Ectodermal cell (in vitro differentiated cells): ENCODE measurements around the gene LRRC18. TPM values are rescaled to one million over a fixed set of nuclear protein-coding genes. Genes with fewer than 3 reads are reported as not detected.

Source experiments
- H3K27ac ChIP-seq: 2 replicates; pipeline ENCODE4 v1.7.0; 2013; ENCODE audit warnings: mild to moderate bottlenecking, low read depth, low read length; ENCODE audit not compliant: insufficient read depth, poor library complexity, severe bottlenecking
- H3K27me3 ChIP-seq: 2 replicates; pipeline ENCODE4 v1.7.0; 2013; ENCODE audit warnings: mild to moderate bottlenecking, low read length; ENCODE audit not compliant: insufficient read depth, control insufficient read depth, poor library complexity, severe bottlenecking
- H3K36me3 ChIP-seq: one replicate; pipeline ENCODE4 v1.7.0; 2013; ENCODE audit warnings: low read length; ENCODE audit not compliant: control insufficient read depth, insufficient read depth
- H3K4me1 ChIP-seq: one replicate; pipeline ENCODE4 v1.7.0; 2013; ENCODE audit warnings: low read length; ENCODE audit not compliant: control insufficient read depth, insufficient read depth
- H3K4me3 ChIP-seq: 2 replicates; pipeline ENCODE4 v1.7.0; 2013; ENCODE audit warnings: low read depth, low read length, control low read depth; ENCODE audit not compliant: insufficient read depth
- H3K9me3 ChIP-seq: 2 replicates; pipeline ENCODE4 v1.7.0; 2013; ENCODE audit warnings: mild to moderate bottlenecking, low read length, moderate library complexity; ENCODE audit not compliant: control insufficient read depth
- WGBS, 2 experiments: methylation state at CpG; one replicate each; pipeline ENCODE4 v1.1.7; 2013; ENCODE audit warnings: missing lambda C conversion rate in 2 of 2; 5-methylcytosine and 5-hydroxymethylcytosine counted together
- polyA plus RNA-seq, 4 experiments: library from polyadenylated mRNA; stranded (reverse); fragments of 50-300 nt; gene quantifications; one replicate each; pipeline ENCODE4 v1.2.3, GENCODE V29; 2013

LRRC18 gene
- not detected for polyA plus RNA-seq (2013, experiment 1 of 4)
- not detected for polyA plus RNA-seq (2013, experiment 2 of 4)
- polyA plus RNA-seq (2013, experiment 3 of 4), result not detected
- polyA plus RNA-seq (2013, experiment 4 of 4), result 0.12 TPM

DNA sequence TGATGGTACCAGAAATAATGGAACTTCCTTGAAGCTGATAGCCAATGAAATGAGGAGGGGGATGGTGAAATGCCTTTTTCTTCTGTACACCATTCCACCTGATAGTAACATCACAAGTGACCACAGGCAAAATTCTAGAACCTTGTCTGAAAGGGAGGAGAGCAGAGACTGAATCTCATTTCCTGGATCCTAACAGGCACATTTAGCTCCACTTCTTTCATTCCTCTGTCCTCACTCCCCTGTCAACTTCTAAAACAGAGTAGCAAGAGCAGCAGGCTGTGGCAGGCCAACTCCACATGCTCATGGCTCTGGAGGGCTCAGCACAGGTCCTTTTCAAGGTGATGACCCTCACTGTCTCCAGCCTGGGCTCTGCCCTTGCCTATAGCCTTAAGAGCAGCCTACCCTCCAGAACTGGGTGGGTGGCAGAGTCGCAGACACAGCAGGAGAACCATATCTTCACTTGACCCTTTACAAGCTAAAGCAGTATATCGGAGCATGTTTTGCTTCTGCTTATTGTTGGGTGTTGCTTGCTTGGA is at the start of gene LRRC18:
Gene LRRC18 (minus strand): TSS at position 51 of the 536 bp plus-strand sequence. CDS start 25,685 bp downstream, outside the sequence.
- Histone ChIP-seq H3K27me3 (no peaks in the 10 kb centered on the region), H3K9me3 (no peaks in the 10 kb centered on the region), H3K36me3 (no peaks in the 10 kb centered on the region), H3K4me1 (peaks cover 9% of the 10 kb centered on the region), H3K27ac (no peak within 1 kb of the TSS), H3K4me3 (no peak within 1 kb of the TSS)
- WGBS, 2 experiments, result 91 to 94% methylated on average over 2 of the region's 2 CpGs

- Histone ChIP-seq H3K9me3 (no peaks in the 10 kb centered on the region), H3K4me3 (no peak overlapping the region), H3K4me1 (no peaks in the 10 kb centered on the region), H3K27me3 (no peaks in the 10 kb centered on the region), H3K27ac (no peak overlapping the region), H3K36me3 (no peaks in the 10 kb centered on the region)
- WGBS, 2 experiments, result 93 to 94% methylated on average over 7 of the region's 7 CpGs
Observed at GRCh38 chr10:48985621-48986158, 46.0 kb upstream of the LRRC18 start.

DNA sequence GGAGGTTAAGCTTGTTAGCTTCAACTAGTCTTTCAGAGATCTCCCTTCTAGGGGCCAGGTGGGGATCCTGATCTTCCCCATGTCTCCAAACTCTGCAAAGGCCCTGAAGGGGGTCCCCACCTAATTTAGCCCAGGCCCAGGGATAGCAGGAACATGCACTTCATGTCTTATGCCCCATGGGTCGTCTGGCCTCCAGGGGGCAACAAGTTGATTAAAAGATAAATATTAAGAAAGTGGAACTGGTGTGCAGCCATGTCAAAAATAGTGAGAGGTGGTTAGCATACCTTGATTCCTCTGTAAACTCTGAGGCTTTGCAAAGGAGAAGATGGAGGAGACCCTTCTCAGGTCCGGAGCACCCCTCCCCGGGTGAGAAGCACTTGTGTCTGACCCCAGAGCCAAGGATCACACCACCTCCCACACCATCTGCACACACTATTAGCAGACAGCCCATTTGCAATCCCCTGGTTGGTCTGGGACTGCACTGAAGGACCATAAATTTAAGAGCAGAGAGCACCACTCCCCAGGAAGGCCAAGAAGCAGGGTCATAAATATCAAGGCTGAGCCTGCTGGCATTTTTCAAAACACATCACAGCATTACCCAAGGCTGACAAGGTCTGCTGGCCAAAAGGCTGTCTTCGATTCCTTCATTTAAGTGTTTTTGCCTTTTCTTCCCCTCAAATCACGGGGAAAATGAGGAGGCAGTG is 44.2 kb upstream of the LRRC18 start:
- Histone ChIP-seq H3K27me3 (no peaks in the 10 kb centered on the region), H3K36me3 (no peaks in the 10 kb centered on the region), H3K27ac (no peak overlapping the region), H3K4me3 (no peak overlapping the region), H3K4me1 (no peaks in the 10 kb centered on the region), H3K9me3 (no peaks in the 10 kb centered on the region)
- WGBS, 2 experiments, result 91 to 92% methylated on average over 5 of the region's 5 CpGs

GRCh38 chr10:48982584-48982983 is 42.9 kb upstream of the LRRC18 start:
- 88 to 91% methylated on average over 4 of the region's 5 CpGs for WGBS, 2 experiments
- no peaks in the 10 kb centered on the region for H3K27me3 ChIP-seq
- no peaks in the 10 kb centered on the region for H3K9me3 ChIP-seq
- H3K36me3 ChIP-seq, result no peaks in the 10 kb centered on the region
- H3K4me1 ChIP-seq, result no peaks in the 10 kb centered on the region
- no peak overlapping the region for H3K27ac ChIP-seq
- no peak overlapping the region for H3K4me3 ChIP-seq

- no peaks in the 10 kb centered on the region for H3K27me3 ChIP-seq
- no peaks in the 10 kb centered on the region for H3K4me1 ChIP-seq
- H3K9me3 ChIP-seq, result no peaks in the 10 kb centered on the region
- no peak overlapping the region for H3K4me3 ChIP-seq
- no peak overlapping the region for H3K27ac ChIP-seq
- no peaks in the 10 kb centered on the region for H3K36me3 ChIP-seq
- 29 to 36% methylated on average over 11 to 12 of the region's 12 CpGs for WGBS, 2 experiments
Observed at GRCh38 chr10:48981310-48981907, 41.8 kb upstream of the LRRC18 start.

GRCh38 chr10:48978318-48978717 is 38.7 kb upstream of the LRRC18 start:
- Histone ChIP-seq H3K27me3 (no peaks in the 10 kb centered on the region), H3K27ac (no peak overlapping the region), H3K4me1 (no peaks in the 10 kb centered on the region), H3K36me3 (no peaks in the 10 kb centered on the region), H3K9me3 (no peaks in the 10 kb centered on the region), H3K4me3 (no peak overlapping the region)
- 71 to 82% methylated on average over 5 of the region's 5 CpGs for WGBS, 2 experiments

DNA sequence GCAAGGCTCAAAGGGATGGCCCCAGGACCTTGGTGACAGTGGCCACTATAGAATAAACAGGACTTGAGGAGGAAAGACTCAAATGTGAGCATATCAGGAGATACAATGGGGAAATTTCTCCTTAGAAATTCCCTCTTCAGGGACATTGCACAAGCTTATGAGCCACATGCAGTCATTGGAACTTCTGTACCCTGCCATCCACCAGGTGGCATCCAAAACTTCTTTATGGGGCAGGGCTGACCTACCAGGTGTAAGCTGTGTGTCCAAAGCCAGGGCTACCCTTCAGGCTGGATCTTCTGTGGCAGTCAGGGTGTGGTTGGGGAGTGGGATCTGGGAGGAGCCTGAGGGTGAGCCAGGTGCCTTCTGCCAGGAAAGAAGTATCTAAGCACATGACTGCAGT is 36.6 kb upstream of the LRRC18 start:
- Histone ChIP-seq H3K4me3 (no peak overlapping the region), H3K4me1 (no peaks in the 10 kb centered on the region), H3K9me3 (no peaks in the 10 kb centered on the region), H3K36me3 (no peaks in the 10 kb centered on the region), H3K27ac (no peak overlapping the region), H3K27me3 (no peaks in the 10 kb centered on the region)

DNA sequence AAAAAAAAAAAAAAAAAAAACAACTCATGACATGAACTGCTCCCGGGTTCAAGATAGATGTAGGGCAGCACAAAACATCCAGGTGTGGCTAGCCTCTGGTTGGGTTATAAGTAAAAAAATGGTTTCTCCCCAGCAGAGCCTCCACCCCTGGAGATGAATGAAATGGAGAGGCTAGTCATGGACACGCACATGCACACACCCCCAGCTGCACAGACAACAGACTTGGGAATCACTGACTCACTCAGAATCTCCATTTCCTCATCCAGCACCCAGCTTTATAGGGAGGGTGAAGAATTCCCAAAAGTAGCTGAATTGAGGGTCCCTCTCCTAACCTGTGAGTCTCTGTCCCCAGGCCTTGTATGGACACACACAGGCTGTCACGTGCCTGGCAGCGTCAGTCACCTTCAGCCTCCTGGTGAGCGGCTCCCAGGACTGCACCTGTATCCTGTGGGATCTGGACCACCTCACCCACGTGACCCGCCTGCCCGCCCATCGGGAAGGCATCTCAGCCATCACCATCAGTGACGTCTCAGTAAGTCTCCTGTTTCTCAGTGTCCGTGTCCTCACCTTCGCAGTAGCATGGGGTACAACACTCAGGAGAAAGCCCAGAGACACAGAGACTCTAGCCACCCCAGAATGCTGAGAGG is 35.0 kb upstream of the LRRC18 start:
- 91 to 97% methylated on average over 11 to 12 of the region's 12 CpGs for WGBS, 2 experiments
- Histone ChIP-seq H3K4me3 (no peak overlapping the region), H3K4me1 (no peaks in the 10 kb centered on the region), H3K36me3 (no peaks in the 10 kb centered on the region), H3K27ac (no peak overlapping the region), H3K27me3 (no peaks in the 10 kb centered on the region), H3K9me3 (no peaks in the 10 kb centered on the region)

DNA sequence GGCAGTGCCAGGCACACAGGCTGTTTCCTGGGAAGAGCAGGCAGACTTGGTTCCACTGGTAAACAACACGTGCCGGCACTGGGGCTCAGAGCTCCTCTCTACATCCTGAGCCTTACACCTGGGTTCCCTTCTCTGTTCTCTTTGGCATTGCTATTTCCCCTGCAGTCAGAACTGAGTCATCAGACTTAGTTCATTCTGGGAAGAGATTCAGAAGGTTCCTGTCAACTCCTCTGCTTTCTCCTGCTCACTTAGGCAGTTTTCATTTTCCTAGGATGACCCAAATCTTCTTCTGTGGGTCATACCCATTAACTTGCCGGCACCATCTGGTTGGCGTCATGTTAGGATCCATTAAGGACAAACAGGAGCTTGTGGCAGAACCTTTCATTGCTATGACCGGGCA is 33.4 kb upstream of the LRRC18 start:
- H3K4me1 ChIP-seq, result no peaks in the 10 kb centered on the region
- H3K36me3 ChIP-seq, result no peaks in the 10 kb centered on the region
- no peaks in the 10 kb centered on the region for H3K9me3 ChIP-seq
- WGBS, 2 experiments, result 89 to 91% methylated on average over 5 of the region's 5 CpGs
- H3K27ac ChIP-seq, result no peak overlapping the region
- H3K4me3 ChIP-seq, result no peak overlapping the region
- no peaks in the 10 kb centered on the region for H3K27me3 ChIP-seq

DNA sequence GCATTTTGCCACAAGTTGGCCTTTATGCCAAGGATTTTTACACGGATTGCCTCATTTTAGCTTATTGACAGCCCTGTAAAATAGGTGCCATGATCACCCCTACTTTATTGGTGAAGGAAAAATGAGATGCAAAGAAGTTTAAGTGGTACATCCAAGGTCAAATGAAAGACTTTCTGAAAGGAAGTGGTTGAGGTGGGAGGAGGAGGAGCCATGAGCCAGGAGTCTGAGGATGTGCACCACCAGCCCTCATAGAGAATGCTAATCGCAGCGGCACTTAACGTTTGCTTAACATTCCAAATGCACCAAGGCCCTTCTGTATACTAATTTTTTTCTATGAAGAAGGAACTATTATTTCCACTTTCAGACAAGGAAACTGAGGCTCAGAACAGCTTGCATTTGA is 31.0 kb upstream of the LRRC18 start:
- no peaks in the 10 kb centered on the region for H3K36me3 ChIP-seq
- no peaks in the 10 kb centered on the region for H3K9me3 ChIP-seq
- no peaks in the 10 kb centered on the region for H3K27me3 ChIP-seq
- WGBS, 2 experiments, result 85 to 97% methylated on average over 4 of the region's 4 CpGs
- H3K27ac ChIP-seq, result no peak overlapping the region
- no peak overlapping the region for H3K4me3 ChIP-seq
- no peaks in the 10 kb centered on the region for H3K4me1 ChIP-seq
